Measurements from ENCODE around the gene SLC7A6OS.

Gene SLC7A6OS

DNA sequence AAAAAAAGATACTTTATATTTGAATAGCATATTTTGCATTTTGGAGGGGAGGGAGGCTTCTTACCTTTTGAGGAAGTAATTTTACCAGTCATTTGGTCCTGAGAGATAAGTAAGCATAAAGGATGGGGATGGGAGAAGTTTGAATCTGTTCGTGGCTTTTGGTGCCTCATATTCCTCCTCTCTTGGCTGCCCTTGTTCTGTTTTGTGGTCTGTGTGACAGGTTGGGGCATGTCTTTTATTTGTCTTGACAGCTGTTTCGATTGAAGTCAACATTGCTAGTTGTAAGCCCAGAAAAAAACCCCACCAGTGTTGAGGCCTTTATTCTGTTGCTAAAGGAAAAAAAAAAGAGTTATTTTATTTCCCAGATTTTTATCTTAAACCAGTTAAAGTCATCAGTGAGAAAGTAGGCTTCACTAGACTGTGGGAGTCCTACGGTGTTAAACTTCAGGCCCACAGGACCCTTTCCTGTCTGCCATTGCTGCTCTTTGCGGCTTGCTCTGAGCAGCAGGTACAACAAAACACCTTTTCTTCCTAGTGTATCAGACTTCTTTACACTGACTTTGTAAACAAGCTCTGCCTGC, 35.0 kb downstream of the SLC7A6OS start:
- no peak for DNase-seq

DNA sequence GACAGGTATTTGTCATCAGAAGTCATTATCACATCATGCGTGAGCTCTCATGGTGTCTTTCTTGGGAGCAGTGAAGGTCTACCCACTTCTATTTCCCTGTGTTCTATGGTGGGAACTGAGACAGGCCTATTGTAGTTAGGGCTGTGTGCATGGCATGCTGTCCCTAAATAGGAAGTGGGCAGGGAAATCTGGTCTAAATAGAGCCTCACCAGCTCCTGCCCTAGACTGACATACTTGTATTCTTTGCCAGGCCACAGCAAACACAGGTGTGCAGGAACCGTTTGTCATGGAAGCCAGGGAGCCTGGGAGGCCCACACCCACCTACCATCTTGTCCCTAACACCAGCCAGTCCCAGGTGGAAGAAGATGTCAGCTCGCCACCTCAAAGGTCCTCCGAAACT, 36.3 kb downstream of the SLC7A6OS start:
- no peak for DNase-seq

DNA sequence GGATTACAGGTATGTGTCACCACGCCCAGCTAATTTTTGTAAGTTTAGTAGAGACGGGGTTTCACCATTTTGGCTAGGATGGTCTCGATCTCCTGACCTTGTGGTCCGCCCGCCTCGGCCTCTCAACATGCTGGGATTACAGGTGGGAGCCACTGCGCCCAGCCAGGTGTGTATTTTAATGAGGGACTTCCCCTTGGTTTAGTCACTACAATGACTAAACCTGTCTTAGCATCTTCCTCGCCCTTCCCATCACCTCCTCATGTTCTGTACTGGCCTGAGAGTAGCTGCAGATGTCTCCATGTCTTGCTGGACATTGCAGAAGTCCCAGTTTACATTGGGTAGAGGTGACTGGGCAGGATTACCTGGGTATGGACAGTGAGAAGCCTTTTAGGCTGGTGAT, 36.9 kb downstream of the SLC7A6OS start:
- no peak for DNase-seq

- DNase-seq: no peak
Measured at GRCh38 chr16:68273459-68273858, 37.3 kb downstream of the SLC7A6OS start.

DNA sequence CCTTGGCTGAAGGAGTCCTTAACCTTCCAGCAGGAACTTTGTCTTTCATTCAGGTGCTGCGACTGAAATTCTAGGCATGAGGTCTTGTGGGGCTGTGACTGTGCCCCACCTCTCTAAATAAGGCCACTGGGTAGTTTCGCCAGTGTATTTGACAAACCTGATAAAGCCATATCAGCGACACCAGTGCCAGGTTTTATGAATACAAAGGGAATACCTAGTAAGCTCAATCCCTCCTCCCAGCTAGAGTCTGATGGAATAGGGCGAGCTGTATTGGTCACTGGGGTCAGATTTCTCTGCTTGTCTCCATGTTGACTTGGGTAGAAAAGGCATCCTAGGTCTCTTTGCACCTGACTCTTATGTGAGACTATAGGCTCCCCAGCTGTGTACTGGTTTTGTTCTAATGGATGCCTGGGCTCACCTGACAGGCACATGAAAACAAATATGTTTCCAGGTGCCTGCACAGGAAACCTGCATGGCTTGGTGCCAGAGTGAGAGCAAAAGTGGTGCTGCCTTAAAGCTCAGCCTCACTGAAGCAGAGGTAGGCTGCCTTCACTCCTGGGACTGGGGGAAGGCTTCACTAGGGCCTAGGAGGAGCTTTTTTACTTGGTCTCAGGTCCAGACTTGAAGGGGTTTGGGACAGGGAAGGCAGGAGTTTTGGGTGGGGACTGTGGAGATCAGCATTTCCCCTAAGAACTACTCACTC, 38.1 kb downstream of the SLC7A6OS start:
- no peak for DNase-seq

- DNase-seq: no peak
Measured at GRCh38 chr16:68270353-68270752, 40.4 kb downstream of the SLC7A6OS start.

DNA sequence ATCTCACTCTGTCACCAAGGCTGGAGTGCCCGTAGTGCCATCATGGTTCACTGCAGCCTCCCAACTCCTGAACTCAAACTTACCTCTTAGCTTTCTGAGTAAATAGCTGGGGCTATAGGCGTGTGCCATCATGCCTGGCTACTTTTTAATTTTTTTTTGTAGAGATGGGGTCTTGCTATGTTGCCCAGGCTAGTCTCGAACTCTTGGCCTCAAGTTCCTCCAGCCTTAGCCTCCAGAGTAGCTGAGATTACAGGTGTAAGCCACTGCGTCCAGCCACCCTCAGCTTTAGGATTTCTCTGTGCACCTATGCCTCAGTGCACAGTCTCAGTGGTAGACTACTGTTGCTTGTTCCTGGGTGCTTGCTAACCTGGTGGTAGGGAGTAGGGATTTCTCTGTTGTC, 41.0 kb downstream of the SLC7A6OS start:
- no peak for DNase-seq

DNA sequence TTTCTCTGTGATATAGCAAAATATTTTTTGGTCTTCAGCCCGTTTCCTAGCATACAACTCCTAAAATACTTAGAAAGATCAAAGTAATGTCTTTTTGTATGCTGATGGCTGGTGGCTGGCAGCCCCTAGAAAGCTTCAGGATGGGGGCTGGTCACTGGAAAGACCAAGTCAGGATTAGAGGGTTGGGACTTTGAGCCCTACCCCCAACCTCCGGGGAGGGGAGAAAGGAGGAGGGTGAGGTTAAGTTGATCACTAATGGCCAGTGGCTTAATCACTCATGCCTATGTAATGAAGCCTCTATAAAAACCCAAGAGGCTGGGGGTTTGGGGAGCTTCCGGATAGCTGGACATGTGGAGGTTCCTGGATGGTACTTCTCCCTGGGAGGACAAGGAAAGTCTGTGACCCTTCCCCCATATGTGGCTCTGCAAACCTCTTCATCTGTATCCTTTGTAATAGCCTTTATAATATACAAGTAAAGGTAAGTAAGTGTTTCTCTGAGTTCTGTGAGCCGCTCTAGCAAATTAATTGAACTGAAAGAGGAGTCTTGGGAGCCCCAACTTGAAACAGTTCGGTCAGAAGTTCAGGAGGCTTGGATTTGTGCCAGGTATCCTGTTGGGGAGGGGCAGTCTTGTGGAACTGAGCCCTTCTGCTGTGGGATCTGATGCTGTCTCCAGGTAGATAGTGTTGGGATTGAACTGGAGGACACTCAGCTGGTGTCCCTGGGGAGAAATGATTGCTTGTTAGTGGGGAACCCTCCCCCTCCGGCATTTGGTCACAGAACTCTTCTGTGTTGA, 42.9 kb downstream of the SLC7A6OS start:
- no peak for DNase-seq

DNA sequence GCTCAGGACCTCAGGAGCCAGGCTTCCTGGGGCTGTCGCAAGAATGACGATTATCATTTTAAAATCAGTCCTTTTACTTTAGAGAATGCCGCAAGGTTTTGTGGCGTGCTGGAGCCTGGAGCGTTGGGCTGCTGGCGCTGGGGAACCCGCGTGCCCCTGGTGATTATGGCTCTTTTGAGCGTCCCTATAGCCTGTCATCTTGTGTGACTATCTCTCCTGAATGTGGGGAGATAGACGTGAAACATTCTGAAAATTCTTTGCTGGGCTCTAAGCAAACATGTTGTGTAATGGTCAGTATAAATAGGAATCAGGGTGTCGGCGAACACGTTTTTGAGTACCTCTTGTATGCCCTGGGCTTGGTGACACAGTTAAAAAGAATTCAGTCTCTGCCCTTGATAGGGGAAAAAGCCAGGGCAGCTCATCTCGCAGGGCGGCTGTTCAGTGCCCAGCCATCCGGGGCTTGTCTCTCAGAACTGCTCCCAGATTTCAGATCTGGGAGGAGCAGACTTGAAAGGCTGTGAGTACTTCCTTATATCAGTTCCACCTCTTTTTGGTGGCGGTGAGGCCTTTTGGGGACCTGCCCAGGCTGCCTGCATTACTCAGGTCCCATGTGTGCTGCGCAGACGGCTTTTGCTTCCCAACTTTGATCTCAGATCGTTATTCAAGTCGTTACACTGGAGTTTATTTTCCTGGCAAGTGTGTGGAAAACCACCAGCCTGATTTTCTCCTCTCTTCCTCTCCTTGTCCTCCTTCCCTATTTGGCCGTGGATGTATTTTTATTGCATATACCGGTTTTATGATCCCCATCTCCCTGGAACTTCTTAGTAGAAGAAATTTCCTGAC, 45.4 kb downstream of the SLC7A6OS start:
- peak; percentile 29 for DNase-seq

DNA sequence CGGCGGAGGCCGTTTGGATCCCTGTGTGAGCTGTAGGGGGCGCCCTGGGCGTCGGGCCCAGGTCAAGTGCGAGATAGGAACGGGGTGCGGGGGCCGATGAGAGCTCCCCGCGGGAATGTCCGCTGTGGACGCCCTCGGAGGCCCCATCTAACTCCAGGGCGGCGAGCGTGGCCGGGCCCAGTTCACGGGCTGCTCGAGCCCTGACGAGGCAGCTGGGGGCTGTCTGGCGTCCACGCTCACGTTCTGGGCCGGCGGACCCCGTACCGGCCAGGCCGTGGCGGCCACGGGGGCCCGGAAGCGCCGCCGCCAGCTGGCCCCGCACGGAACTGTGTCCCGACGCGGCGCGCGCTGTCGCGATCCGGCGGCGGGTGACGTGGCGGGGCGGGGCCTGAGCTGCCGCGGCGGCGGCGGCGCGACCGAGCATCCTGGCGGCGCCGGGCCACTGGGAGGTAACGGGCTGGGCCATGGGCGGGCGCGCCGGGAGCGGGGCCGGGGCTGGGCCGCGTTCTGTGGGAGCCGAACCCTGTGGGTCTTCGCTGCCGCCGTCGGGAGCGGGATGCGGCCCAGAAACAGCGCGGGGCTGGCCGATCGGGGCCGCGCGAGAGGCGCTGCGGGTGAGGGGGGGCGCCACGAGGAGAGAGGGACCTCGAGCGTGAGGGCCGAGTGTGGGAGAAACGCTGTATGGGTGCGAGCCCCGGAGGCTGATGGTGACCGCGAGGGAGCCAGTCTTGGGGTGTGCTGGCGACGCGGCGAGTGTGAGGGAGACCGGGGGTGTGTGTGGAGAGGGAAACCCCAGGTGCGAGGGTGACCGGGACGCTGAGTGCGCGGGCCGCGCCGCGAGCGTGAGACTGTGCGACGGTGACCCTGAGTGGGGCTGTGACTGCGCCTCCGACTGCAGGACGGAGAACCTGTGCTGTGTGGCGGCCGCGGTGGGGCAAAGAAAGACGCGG, 46.3 kb downstream of the SLC7A6OS start, which contains the start of gene SLC7A6:
SLC7A6 (plus strand) TSS at position 399 of the 950 bp plus-strand sequence. CDS start 10,201 bp downstream, outside the sequence.
- peak; percentile 58 for DNase-seq

- DNase-seq: no peak
Measured at GRCh38 chr16:68263559-68264127, 47.1 kb downstream of the SLC7A6OS start.

- DNase-seq: no peak
Measured at GRCh38 chr16:68259007-68259825, 51.5 kb downstream of the SLC7A6OS start.

DNA sequence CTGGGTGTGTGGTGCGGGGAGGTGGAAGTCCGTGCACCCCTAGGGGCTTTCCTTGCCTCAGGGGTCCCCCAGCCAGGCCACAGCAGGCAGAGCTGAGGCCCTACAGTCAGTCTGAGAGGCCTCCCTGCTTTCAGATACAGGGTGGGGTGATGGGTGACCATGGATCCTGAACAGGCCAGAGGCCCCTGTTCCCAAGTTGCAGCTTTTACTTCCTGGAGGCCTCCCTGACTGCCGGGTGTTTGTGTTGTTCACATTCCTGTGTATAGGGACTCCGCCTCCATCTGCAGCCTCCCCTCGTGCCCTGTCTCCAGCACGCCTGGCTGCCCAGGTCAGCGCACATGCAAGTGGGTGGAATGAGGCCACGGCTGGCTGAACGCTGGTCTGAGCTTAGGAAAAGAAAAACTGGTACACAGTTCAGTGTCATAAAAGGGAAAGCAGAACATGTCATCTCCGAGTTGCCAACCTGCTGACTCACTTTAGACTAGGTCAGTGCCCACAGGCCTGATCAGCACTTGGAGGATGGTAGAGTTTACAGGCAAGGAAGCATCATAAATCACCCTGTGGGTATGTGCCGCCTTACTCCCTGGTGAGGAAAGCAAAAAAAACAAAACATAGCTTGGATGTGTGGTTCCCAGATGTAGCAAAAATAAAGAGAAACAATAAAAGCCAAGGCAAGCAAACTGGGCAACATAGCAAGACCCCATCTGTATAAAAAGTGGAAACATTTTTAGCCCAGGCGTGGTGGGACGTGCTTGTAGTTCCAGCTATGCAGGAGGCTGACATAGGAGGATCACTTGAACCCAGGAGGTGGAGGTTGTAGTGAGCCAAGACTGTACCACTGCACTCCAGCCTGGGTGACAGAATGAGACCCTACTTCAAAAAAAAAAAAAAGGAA, 52.6 kb downstream of the SLC7A6OS start:
- DNase-seq: peak; percentile 52

DNA sequence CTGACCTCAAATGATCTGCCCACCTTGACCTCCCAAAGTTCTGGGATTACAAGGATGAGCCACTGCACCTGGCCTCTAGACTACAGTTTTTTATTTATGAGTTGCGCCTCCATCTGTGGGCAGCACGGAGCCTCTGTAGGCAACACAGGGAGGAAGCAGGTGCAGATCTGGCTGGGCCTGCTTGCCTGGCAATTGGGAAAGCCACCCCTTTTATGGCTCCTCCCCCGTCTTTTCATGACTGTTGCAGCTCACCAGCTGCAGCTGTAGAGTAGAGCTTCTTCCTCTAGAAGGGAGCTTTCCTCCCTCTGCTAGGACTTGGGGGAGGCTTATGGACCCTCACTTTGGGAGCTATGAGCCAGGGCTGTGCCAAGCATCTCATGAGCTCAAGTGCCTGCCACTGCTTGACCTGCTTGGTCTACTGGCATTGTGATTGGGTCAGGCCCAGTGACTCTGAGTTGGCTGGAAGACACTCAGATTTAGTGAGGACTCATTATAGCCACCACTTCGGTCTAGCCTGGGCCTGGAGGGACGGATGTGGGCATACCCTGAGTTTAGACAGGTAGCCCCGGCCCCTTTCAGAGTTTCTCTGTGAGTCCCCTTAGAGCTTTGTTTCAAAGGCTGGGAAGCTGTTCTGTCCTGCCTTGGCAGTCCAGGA, 53.4 kb downstream of the SLC7A6OS start:
- DNase-seq: no peak

DNA sequence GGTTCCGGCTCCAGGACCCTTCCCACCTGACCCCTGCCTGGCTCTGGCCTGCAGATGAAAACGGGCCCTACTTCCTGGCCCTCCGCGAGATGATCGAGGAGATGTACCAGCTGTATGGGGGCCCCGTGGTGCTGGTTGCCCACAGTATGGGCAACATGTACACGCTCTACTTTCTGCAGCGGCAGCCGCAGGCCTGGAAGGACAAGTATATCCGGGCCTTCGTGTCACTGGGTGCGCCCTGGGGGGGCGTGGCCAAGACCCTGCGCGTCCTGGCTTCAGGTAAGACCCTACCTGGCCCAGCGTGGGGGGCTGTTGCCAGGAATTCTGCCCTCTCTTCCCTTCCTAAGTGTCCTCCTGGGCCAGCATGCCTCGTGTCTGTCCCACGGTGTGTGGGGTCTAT, 55.0 kb downstream of the SLC7A6OS start:
- no peak for DNase-seq

DNA sequence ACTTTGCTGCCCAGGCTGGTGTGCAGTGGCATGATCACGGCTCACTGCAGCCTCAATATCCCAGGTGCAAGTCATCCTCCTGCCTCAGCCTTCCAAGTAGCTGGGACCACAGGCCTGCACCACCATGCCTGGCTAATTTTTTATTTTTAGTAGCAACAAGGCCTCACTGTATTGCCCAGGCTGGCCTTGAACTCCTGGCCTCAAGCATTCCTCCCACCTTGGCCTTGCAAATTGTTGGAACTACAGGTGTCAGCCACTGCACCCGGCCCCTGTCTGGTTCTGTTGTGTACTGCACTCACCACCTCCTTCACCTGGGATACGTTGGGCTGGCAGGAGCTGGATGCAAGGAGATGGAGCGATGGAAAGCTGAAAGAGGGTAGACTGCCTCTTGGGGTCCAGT, 57.0 kb downstream of the SLC7A6OS start:
- DNase-seq: no peak

DNA sequence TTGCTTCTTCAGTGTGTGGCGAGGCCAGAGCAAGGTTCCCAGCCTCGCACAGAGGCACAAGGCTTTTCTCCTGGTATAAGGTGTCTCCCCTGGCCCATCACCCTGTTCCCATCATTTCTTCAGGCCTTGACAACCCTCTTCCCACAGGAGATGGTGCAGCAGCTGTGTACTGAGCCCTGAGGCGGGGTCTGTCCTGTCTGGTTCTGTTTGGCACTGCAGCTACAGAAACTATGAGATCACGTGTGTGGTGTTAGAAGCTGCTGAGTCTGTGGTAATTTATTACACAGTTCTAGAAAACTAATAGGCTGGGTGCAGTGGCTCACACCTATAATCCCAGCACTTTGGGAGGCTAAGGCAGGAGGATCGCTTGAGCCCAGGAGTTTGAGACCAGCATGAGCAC, 58.4 kb downstream of the SLC7A6OS start:
- no peak for DNase-seq

DNA sequence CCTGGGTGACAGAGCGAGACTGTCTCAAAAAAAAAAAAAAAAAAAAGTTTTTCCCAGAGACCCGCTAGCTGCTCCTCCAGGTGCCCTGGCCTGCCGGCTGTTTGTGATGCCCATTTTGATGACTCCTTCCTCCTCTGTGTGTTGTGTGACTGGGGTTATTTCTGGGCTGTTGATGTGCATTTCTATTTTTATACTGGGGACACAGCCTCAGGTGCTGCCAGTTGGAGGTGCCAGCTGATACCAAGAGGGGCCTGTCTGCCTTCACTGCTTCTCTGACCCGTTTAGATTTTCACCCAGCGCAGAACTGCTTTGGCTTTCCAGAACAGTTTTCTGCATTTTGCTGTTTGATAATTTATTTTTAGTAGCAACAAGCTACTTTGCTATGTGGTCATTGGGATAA, 58.9 kb downstream of the SLC7A6OS start:
- DNase-seq: no peak

GRCh38 chr16:68250951-68251350, 59.8 kb downstream of the SLC7A6OS start:
- no peak for DNase-seq

Data from T1000 (cell line).